Neural cell (in vitro differentiated cells): ENCODE measurements around the gene FGF14.

Experiments
- CTCF ChIP-seq: fragments of 450-650 bp; IDR thresholded peaks from 2 replicates; pipeline ENCODE4 v1.5.1; 2014; ENCODE audit warnings: antibody characterized with exemption, mild to moderate bottlenecking, moderate library complexity; ENCODE audit not compliant: poor library complexity, severe bottlenecking
- EP300 ChIP-seq: fragments of 450-650 bp; conservative IDR thresholded peaks from 2 replicates; pipeline ENCODE4 v1.6.1; 2014; ENCODE audit warnings: antibody characterized with exemption, mild to moderate bottlenecking, moderate library complexity; ENCODE audit not compliant: poor library complexity, severe bottlenecking
- POLR2AphosphoS5 ChIP-seq: IDR thresholded peaks from 2 replicates; pipeline ENCODE4 v1.6.1; 2012
- RAD21 ChIP-seq: fragments of 450-650 bp; conservative IDR thresholded peaks from 2 replicates; pipeline ENCODE4 v1.6.1; 2014; ENCODE audit warnings: antibody characterized with exemption, mild to moderate bottlenecking, moderate library complexity

DNA sequence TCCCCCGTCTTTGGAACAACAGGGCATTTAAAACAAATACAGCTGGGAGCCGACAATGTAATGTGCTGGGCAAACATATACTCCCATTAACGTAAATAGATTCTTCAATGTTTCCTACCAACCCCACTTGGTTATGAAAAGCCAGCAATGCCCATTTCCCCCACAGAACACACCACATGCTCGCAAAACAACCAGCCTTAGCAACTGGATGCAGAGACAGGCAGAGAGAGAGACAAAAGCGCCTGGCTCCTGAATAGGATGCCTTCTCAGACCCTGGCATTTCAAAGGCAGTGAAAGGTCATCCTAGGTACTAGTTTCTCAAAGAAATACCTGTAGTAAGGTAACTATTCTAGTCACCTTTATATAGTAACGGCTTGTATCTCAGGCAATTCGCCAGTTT, 486.5 kb downstream of the FGF14 start:
- no peak for TF ChIP-seq CTCF
- TF ChIP-seq POLR2AphosphoS5 = peak; percentile 48
- no peak for TF ChIP-seq RAD21
- TF ChIP-seq EP300 = no peak
